ENCODE measurements around the gene GTPBP2.

- TF ChIP-seq CTCF (tag by site-specific recombination; IDR thresholded peaks at IDR 0.05) (no peak), YY2 (tag by site-specific recombination; IDR thresholded peaks at IDR 0.05) (no peak), HOXA7 (CRISPR knock-in tag; IDR thresholded peaks at IDR 0.05; ENCODE audit: borderline replicate concordance) (no peak), ZNF24 (tag by site-specific recombination; IDR thresholded peaks at IDR 0.05) (no peak), ZNF513 (tag by site-specific recombination; IDR thresholded peaks at IDR 0.05) (no peak), PBX3 (CRISPR knock-in tag; IDR thresholded peaks at IDR 0.05) (no peak), ZFP37 (tag by site-specific recombination; IDR thresholded peaks at IDR 0.05) (no peak), ZNF501 (tag by site-specific recombination; IDR thresholded peaks at IDR 0.05) (no peak), ZNF560 (tag by site-specific recombination; IDR thresholded peaks at IDR 0.05; ENCODE audit: borderline replicate concordance) (no peak), ZNF174 (tag by site-specific recombination; IDR thresholded peaks at IDR 0.05) (no peak)
Measured at GRCh38 chr6:43613721-43614395, 15.2 kb downstream of the GTPBP2 start.
